IMR-90 (cell line): ENCODE measurements around the gene LALBA. TPM values are rescaled to one million over a fixed set of nuclear protein-coding genes. Genes with fewer than 3 reads are reported as not detected.

Experiments used
- ATAC-seq: fragments of 200-7000 bp; cut with Tn5 transposase; 2 replicates; pipeline ENCODE4 v1.9.1; 2020; ENCODE audit warnings: low read depth, mild to moderate bottlenecking, moderate library complexity
- BruUV-seq: library from RNA; stranded (reverse); fragments of 400-500 nt; replicated peaks from 2 replicates; lab custom pipeline; 2021; lab: Mats Ljungman, UMichigan
- CTCF ChIA-PET: fragments of 300-600 bp; formaldehyde crosslinking; extraction: SDS; loops from one replicate; lab custom pipeline; 2021; ENCODE audit warnings: antibody characterized with exemption; lab: Yijun Ruan, JAX
- POLR2A ChIA-PET: fragments of 300-600 bp; sonication (Branson Sonifier 250); formaldehyde crosslinking; loops from one replicate; lab custom pipeline; 2022; ENCODE audit warnings: antibody characterized with exemption; ENCODE audit not compliant: unreplicated experiment; lab: Charles Lee
- DNase-seq: peaks from one replicate; pipeline ENCODE4 v3.0.0; 2013
- H2AFZ ChIP-seq: replicated peaks from 2 replicates; pipeline ENCODE3; 2013; ENCODE audit warnings: low read length, mild to moderate bottlenecking; ENCODE audit not compliant: poor library complexity
- H2AK5ac ChIP-seq: 2 replicates; pipeline ENCODE4 v1.6.1; 2013; ENCODE audit warnings: low read depth, low read length, inconsistent platforms
- H2AK9ac ChIP-seq: replicated peaks from 2 replicates; pipeline ENCODE3; 2013; ENCODE audit warnings: mild to moderate bottlenecking, low read depth, low read length, moderate library complexity; ENCODE audit not compliant: poor library complexity
- H2BK120ac ChIP-seq: 2 replicates; pipeline ENCODE4 v1.6.1; 2013; ENCODE audit warnings: low read depth, low read length, inconsistent platforms
- H2BK15ac ChIP-seq: 3 replicates; pipeline ENCODE4 v1.6.1; 2013; ENCODE audit warnings: low read depth, low read length, inconsistent platforms
- H2BK20ac ChIP-seq: 2 replicates; pipeline ENCODE4 v1.6.1; 2013; ENCODE audit warnings: low read depth, mild to moderate bottlenecking, inconsistent platforms, low read length, moderate library complexity
- H2BK5ac ChIP-seq: 2 replicates; pipeline ENCODE4 v1.6.1; 2013; ENCODE audit warnings: mild to moderate bottlenecking, low read depth, low read length, inconsistent platforms; ENCODE audit not compliant: poor library complexity, severe bottlenecking
- H3K14ac ChIP-seq: replicated peaks from 2 replicates; pipeline ENCODE4 v1.6.1; 2013; ENCODE audit warnings: low read depth, low read length, inconsistent platforms
- H3K18ac ChIP-seq: 2 replicates; pipeline ENCODE4 v1.6.1; 2013; ENCODE audit warnings: low read depth, low read length, control low read depth
- H3K23ac ChIP-seq: 2 replicates; pipeline ENCODE4 v1.6.1; 2013; ENCODE audit warnings: low read depth, low read length, inconsistent platforms
- H3K27ac ChIP-seq: 2 replicates; pipeline ENCODE4 v1.5.1; 2013; ENCODE audit warnings: mild to moderate bottlenecking, control low read depth, low read length; ENCODE audit not compliant: insufficient read depth
- H3K27me3 ChIP-seq: 2 replicates; pipeline ENCODE4 v1.6.1; 2013; ENCODE audit warnings: low read length; ENCODE audit not compliant: control insufficient read depth, insufficient read depth
- H3K36me3 ChIP-seq: 2 replicates; pipeline ENCODE4 v1.6.1; 2013; ENCODE audit warnings: low read length, mixed read lengths; ENCODE audit not compliant: control insufficient read depth, insufficient read depth
- H3K4ac ChIP-seq: 2 replicates; pipeline ENCODE4 v1.6.1; 2013; ENCODE audit warnings: low read depth, low read length, inconsistent platforms
- H3K4me1 ChIP-seq: 2 replicates; pipeline ENCODE4 v1.6.1; 2013; ENCODE audit warnings: low read length, mixed read lengths; ENCODE audit not compliant: control insufficient read depth, insufficient read depth
- H3K4me2 ChIP-seq: 2 replicates; pipeline ENCODE4 v1.6.1; 2013; ENCODE audit warnings: low read depth, mild to moderate bottlenecking, control low read depth, low read length, moderate library complexity
- H3K4me3 ChIP-seq: 2 replicates; pipeline ENCODE4 v1.5.1; 2013; ENCODE audit warnings: low read depth, mild to moderate bottlenecking, control low read depth, low read length, moderate library complexity; ENCODE audit not compliant: insufficient read depth
- H3K56ac ChIP-seq: 2 replicates; pipeline ENCODE4 v1.6.1; 2013; ENCODE audit warnings: low read length, inconsistent platforms; ENCODE audit not compliant: insufficient read depth; ENCODE audit errors: extremely low read depth
- H3K79me1 ChIP-seq, 2 experiments: 2 replicates each; pipeline ENCODE4 v1.6.1; 2013; ENCODE audit warnings: low read length in 2 of 2, inconsistent platforms in 1 of 2, low read depth in 1 of 2
- H3K9ac ChIP-seq: 2 replicates; pipeline ENCODE4 v1.6.1; 2013; ENCODE audit warnings: low read depth, low read length, control low read depth
- H3K9me1 ChIP-seq: 2 replicates; pipeline ENCODE4 v1.6.1; 2013; ENCODE audit warnings: low read length, inconsistent platforms; ENCODE audit not compliant: insufficient read depth
- H3K9me3 ChIP-seq: 2 replicates; pipeline ENCODE4 v1.6.1; 2013; ENCODE audit warnings: low read length; ENCODE audit not compliant: control insufficient read depth, insufficient read depth
- H4K20me1 ChIP-seq: 2 replicates; pipeline ENCODE4 v1.6.1; 2013; ENCODE audit warnings: low read length, inconsistent platforms; ENCODE audit not compliant: insufficient read depth
- H4K5ac ChIP-seq: 2 replicates; pipeline ENCODE4 v1.6.1; 2013; ENCODE audit warnings: mild to moderate bottlenecking, low read depth, low read length, control low read depth
- H4K8ac ChIP-seq, 2 experiments: 2 replicates each; pipeline ENCODE4 v1.6.1; 2013; ENCODE audit warnings: low read depth in 2 of 2, low read length in 2 of 2, control low read depth in 1 of 2, inconsistent platforms in 1 of 2
- H4K91ac ChIP-seq: 2 replicates; pipeline ENCODE4 v1.6.1; 2013; ENCODE audit warnings: low read depth, low read length, inconsistent platforms; ENCODE audit not compliant: insufficient read depth
- BHLHE40 ChIP-seq: fragments of 150-350 bp; IDR thresholded peaks from 2 replicates; pipeline ENCODE4 v1.6.1; 2016; ENCODE audit warnings: mild to moderate bottlenecking, low read depth, low read length
- CEBPB ChIP-seq: IDR thresholded peaks from 2 replicates; pipeline ENCODE4 v1.6.1; 2012; ENCODE audit warnings: low read depth, low read length, improper control_type of control experiment
- CHD1 ChIP-seq: IDR thresholded peaks from 2 replicates; pipeline ENCODE4 v1.6.1; 2012; ENCODE audit warnings: low read depth, low read length, improper control_type of control experiment
- CTCF ChIP-seq: conservative IDR thresholded peaks from 2 replicates; pipeline ENCODE4 v1.5.1; 2012; ENCODE audit warnings: mild to moderate bottlenecking, low read depth, low read length, improper control_type of control experiment
- ELK1 ChIP-seq: fragments of 150-350 bp; IDR thresholded peaks from 2 replicates; pipeline ENCODE4 v1.6.1; 2016; ENCODE audit warnings: low read depth, mild to moderate bottlenecking, low read length, moderate library complexity, borderline replicate concordance
- FOS ChIP-seq: fragments of 150-350 bp; IDR thresholded peaks from 2 replicates; pipeline ENCODE4 v1.6.1; 2016; ENCODE audit warnings: low read depth, low read length
- MAFK ChIP-seq: IDR thresholded peaks from 2 replicates; pipeline ENCODE4 v1.6.1; 2012; ENCODE audit warnings: low read depth, low read length, improper control_type of control experiment
- MAZ ChIP-seq: IDR thresholded peaks from 2 replicates; pipeline ENCODE4 v1.6.1; 2012; ENCODE audit warnings: low read depth, mild to moderate bottlenecking, low read length, improper control_type of control experiment, moderate library complexity, borderline replicate concordance
- MXI1 ChIP-seq: IDR thresholded peaks from 2 replicates; pipeline ENCODE4 v1.6.1; 2012; ENCODE audit warnings: low read depth, mild to moderate bottlenecking, low read length, moderate library complexity, borderline replicate concordance
- NFE2L2 ChIP-seq: fragments of 150-350 bp; IDR thresholded peaks from 2 replicates; pipeline ENCODE4 v1.6.1; 2016; ENCODE audit warnings: low read depth, mild to moderate bottlenecking, low read length
- POLR2A ChIP-seq: IDR thresholded peaks from 2 replicates; pipeline ENCODE4 v1.6.1; 2012; ENCODE audit warnings: mild to moderate bottlenecking, low read depth, low read length
- RAD21 ChIP-seq: IDR thresholded peaks from 2 replicates; pipeline ENCODE4 v1.6.1; 2012; ENCODE audit warnings: low read length, improper control_type of control experiment
- RCOR1 ChIP-seq: IDR thresholded peaks from 2 replicates; pipeline ENCODE4 v1.6.1; 2012; ENCODE audit warnings: mild to moderate bottlenecking, low read length, improper control_type of control experiment; ENCODE audit not compliant: insufficient replicate concordance
- RFX5 ChIP-seq: IDR thresholded peaks from 2 replicates; pipeline ENCODE4 v1.8.0; 2012; ENCODE audit warnings: low read depth, mild to moderate bottlenecking, low read length, moderate library complexity
- SMC3 ChIP-seq: fragments of 150-350 bp; IDR thresholded peaks from 2 replicates; pipeline ENCODE4 v1.6.1; 2016; ENCODE audit warnings: low read depth, mild to moderate bottlenecking, antibody characterized with exemption, low read length, moderate library complexity
- USF2 ChIP-seq: fragments of 150-350 bp; IDR thresholded peaks from 2 replicates; pipeline ENCODE4 v1.6.1; 2017; ENCODE audit warnings: mild to moderate bottlenecking, antibody characterized with exemption, low read length, low read depth
- WGBS, 2 experiments: methylation state at CpG; one replicate each; pipeline versions ENCODE4 v1.1.5 to v1.1.7; 2013; ENCODE audit warnings: missing lambda C conversion rate in 2 of 2; ENCODE audit not compliant: insufficient read length in 1 of 2; ENCODE audit errors: extremely low coverage in 2 of 2; 5-methylcytosine and 5-hydroxymethylcytosine counted together
- dilution Hi-C: fragments of 300-500 bp; cut with HindIII; formaldehyde crosslinking; loops from one replicate; pipeline ENCODE4 v1.14.3; 2018; ENCODE audit warnings: low sequenced_read_pairs; ENCODE audit not compliant: unreplicated experiment
- in situ Hi-C: fragments of 300-500 bp; cut with MboI; formaldehyde crosslinking; loops from 3 replicates; pipeline ENCODE4 v1.14.3; 2019; ENCODE audit warnings: low sequenced_read_pairs, inconsistent platforms, mixed read lengths
- intact Hi-C: fragments of 100-400 bp; cut with micrococcal nuclease; formaldehyde crosslinking; loops from 2 replicates; pipeline ENCODE4 v1.10.0; 2022
- polyA plus RNA-seq, 3 experiments: library from polyadenylated mRNA; depleted of rRNA; stranded (reverse); fragments of >200 nt; gene quantifications; 2 replicates each; pipeline ENCODE4 v1.2.3, GENCODE V29; 2012; ENCODE audit warnings: low replicate concordance in 1 of 3
- total RNA-seq: library from RNA; depleted of rRNA; stranded (reverse); fragments of >200 nt; gene quantifications from 2 replicates; pipeline ENCODE4 v1.2.3, GENCODE V29; 2012

Gene LALBA
- total and polyA plus RNA-seq, 2 of the 4 experiments (the other 2 are of a cell fraction): not detected

GRCh38 chr12:48600552-48600951 is 30.7 kb upstream of the LALBA start:
- H2BK20ac ChIP-seq: no peak overlapping the region
- no peak overlapping the region for H2BK15ac ChIP-seq
- intact Hi-C loops (no loop called here), dilution Hi-C loops (no loop called here), in situ Hi-C loops (no loop called here)
- H3K27ac ChIP-seq: no peak overlapping the region
- TF ChIP-seq USF2: no peak
- no peak for TF ChIP-seq RFX5
- TF ChIP-seq MXI1: no peak
- TF ChIP-seq FOS: no peak
- no peak for TF ChIP-seq ELK1
- no peak for TF ChIP-seq CTCF
- TF ChIP-seq POLR2A: no peak
- TF ChIP-seq CHD1: no peak
- no peak for TF ChIP-seq RAD21
- no peak for TF ChIP-seq RCOR1
- TF ChIP-seq CEBPB: no peak
- no peak for TF ChIP-seq SMC3
- no peak for TF ChIP-seq MAFK
- no peak for TF ChIP-seq MAZ
- no peak for TF ChIP-seq NFE2L2
- no peak for TF ChIP-seq BHLHE40
- H2AFZ ChIP-seq: no peak overlapping the region
- H3K56ac ChIP-seq: no peak overlapping the region
- H3K4me2 ChIP-seq: no peak overlapping the region
- no peak overlapping the region for H3K4me3 ChIP-seq
- ATAC-seq: no peak
- no peak overlapping the region for H2AK5ac ChIP-seq
- H3K4ac ChIP-seq: no peak overlapping the region
- peaks cover 6% of the 10 kb centered on the region; the same call in 1 of the 2 replicates for H3K27me3 ChIP-seq
- H4K8ac ChIP-seq: no peak overlapping the region
- no peak overlapping the region for H2BK5ac ChIP-seq
- no peak overlapping the region for H2BK120ac ChIP-seq
- no peaks in the 10 kb centered on the region for H3K9me1 ChIP-seq
- WGBS, 2 experiments: 60% methylated on average over 1 of the region's 2 CpGs; no CpG with 5 or more reads in 1 of the 2 experiments
- H4K20me1 ChIP-seq: no peaks in the 10 kb centered on the region
- H3K36me3 ChIP-seq: no peaks in the 10 kb centered on the region
- DNase-seq: no peak
- H3K23ac ChIP-seq: no peak overlapping the region
- H3K9me3 ChIP-seq: peaks cover 3% of the 10 kb centered on the region
- no peaks in the 10 kb centered on the region for H3K79me1 ChIP-seq
- no peak overlapping the region for H4K5ac ChIP-seq
- ChIA-PET POLR2A (no interaction called here), CTCF (interaction anchor here (2.2 kb wide), 1 partner anchor 18 kb away, joined by 5 read pairs; no protein-coding TSS in a partner anchor)
- H3K4me1 ChIP-seq: no peaks in the 10 kb centered on the region
- no TSS peak for BruUV-seq
- H3K18ac ChIP-seq: no peak overlapping the region
- no peak overlapping the region for H3K9ac ChIP-seq
- no peak overlapping the region for H3K14ac ChIP-seq
- H4K91ac ChIP-seq: no peak overlapping the region
- no peak overlapping the region for H2AK9ac ChIP-seq
